SU-DHL-6 (cell line): Measurements from ENCODE around the gene ZDHHC4.
A peak's percentile ranks its signal among the peaks of the same experiment; 100 is the strongest.

Source experiments
- H2AFZ ChIP-seq: fragments of 200-600 bp; sonication (generic); 2 replicates; pipeline ENCODE4 v1.6.1; 2014; ENCODE audit warnings: low read depth, mild to moderate bottlenecking, moderate library complexity, mixed read lengths, antibody characterized with exemption, low read length; ENCODE audit not compliant: severe bottlenecking
- H3F3A ChIP-seq: fragments of 200-600 bp; shearing (Covaris generic); 2 replicates; pipeline ENCODE4 v1.6.0; 2016; ENCODE audit warnings: antibody characterized with exemption, mild to moderate bottlenecking; ENCODE audit not compliant: insufficient read depth
- H3K27ac ChIP-seq: fragments of 200-600 bp; sonication (generic); 2 replicates; pipeline ENCODE4 v1.5.1; 2016; ENCODE audit warnings: low read depth, mild to moderate bottlenecking, low read length, moderate library complexity, mixed read lengths
- H3K27me3 ChIP-seq: fragments of 200-600 bp; sonication (generic), shearing (Covaris generic); 2 replicates; pipeline ENCODE4 v1.6.0; 2014; ENCODE audit warnings: mild to moderate bottlenecking, low read length
- H3K36me3 ChIP-seq: fragments of 200-600 bp; sonication (generic); 2 replicates; pipeline ENCODE4 v1.6.1; 2014; ENCODE audit warnings: mild to moderate bottlenecking, low read length, mixed read lengths
- H3K4me2 ChIP-seq: fragments of 300-600, 200-600 bp; shearing (Covaris generic), sonication (generic); 2 replicates; pipeline ENCODE4 v1.6.0; 2014; ENCODE audit warnings: low read length, low read depth, mild to moderate bottlenecking; ENCODE audit not compliant: poor library complexity, severe bottlenecking
- H3K4me3 ChIP-seq: fragments of 200-600 bp; sonication (generic); 2 replicates; pipeline ENCODE4 v1.5.1; 2014; ENCODE audit warnings: antibody characterized with exemption, low read length, mild to moderate bottlenecking, mixed read lengths; ENCODE audit not compliant: insufficient read depth, poor library complexity, severe bottlenecking
- H3K79me2 ChIP-seq: fragments of 200-600 bp; sonication (generic); 2 replicates; pipeline ENCODE4 v1.6.1; 2014; ENCODE audit warnings: mild to moderate bottlenecking, low read length, moderate library complexity; ENCODE audit not compliant: insufficient read depth
- H3K9ac ChIP-seq: fragments of 200-600 bp; sonication (generic); 2 replicates; pipeline ENCODE4 v1.7.0; 2014; ENCODE audit warnings: mild to moderate bottlenecking, low read length
- H3K9me2 ChIP-seq: fragments of 200-600 bp; sonication (generic); replicated peaks from 2 replicates; pipeline ENCODE4 v1.6.1; 2014; ENCODE audit warnings: low read length; ENCODE audit not compliant: insufficient read depth
- H3K9me3 ChIP-seq: fragments of 200-600 bp; sonication (generic); 2 replicates; pipeline ENCODE4 v1.6.1; 2014; ENCODE audit warnings: low read length, mixed read lengths; ENCODE audit not compliant: insufficient read depth
- H4K20me1 ChIP-seq: fragments of 200-600 bp; sonication (generic); 2 replicates; pipeline ENCODE4 v1.6.1; 2014; ENCODE audit warnings: low read depth, mild to moderate bottlenecking, antibody characterized with exemption, low read length, moderate library complexity, mixed read lengths
- CTCF ChIP-seq: fragments of 200-600 bp; sonication (generic); IDR thresholded peaks from one replicate; pipeline ENCODE4 v1.5.1; 2017; ENCODE audit warnings: antibody characterized with exemption, mild to moderate bottlenecking, low read length, moderate library complexity; ENCODE audit not compliant: insufficient read depth, poor library complexity, severe bottlenecking
- EZH2phosphoT487 ChIP-seq: fragments of 200-600 bp; sonication (generic), shearing (Covaris generic); conservative IDR thresholded peaks from 2 replicates; pipeline ENCODE4 v1.6.1; 2018; ENCODE audit warnings: mild to moderate bottlenecking, antibody characterized with exemption, low read length, moderate library complexity, mixed read lengths

The ZDHHC4 gene

GRCh38 chr7:6551016-6551511 lies 26.2 kb upstream of the ZDHHC4 start, which contains the start of gene GRID2IP:
TSS of gene GRID2IP (minus strand) at chr7:6551461. CDS start at chr7:6551436, 25 bp downstream.
- no peak within 1 kb of the TSS for H3K4me2 ChIP-seq
- TF ChIP-seq EZH2phosphoT487 (no peak), CTCF (no peak)
- H3K9me2 ChIP-seq: no peaks in the 10 kb centered on the region
- no peak within 1 kb of the TSS for H3K27ac ChIP-seq
- no peaks in the 10 kb centered on the region for H3F3A ChIP-seq
- no peaks in the 10 kb centered on the region for H4K20me1 ChIP-seq
- no peaks in the 10 kb centered on the region for H3K27me3 ChIP-seq
- no peaks in the 10 kb centered on the region for H3K79me2 ChIP-seq
- H2AFZ ChIP-seq: no peak within 1 kb of the TSS
- H3K36me3 ChIP-seq: no peaks in the 10 kb centered on the region
- no peak within 1 kb of the TSS for H3K4me3 ChIP-seq
- no peaks in the 10 kb centered on the region for H3K9me3 ChIP-seq
- H3K9ac ChIP-seq: no peak within 1 kb of the TSS

GRCh38 chr7:6553448-6554044 lies 23.7 kb upstream of the ZDHHC4 start:
- no peak overlapping the region for H3K9ac ChIP-seq
- no peaks in the 10 kb centered on the region for H3K9me2 ChIP-seq
- H3K27ac ChIP-seq: no peak overlapping the region

GRCh38 chr7:6554848-6555247 lies 22.4 kb upstream of the ZDHHC4 start:
- H3K9me2 ChIP-seq: no peaks in the 10 kb centered on the region
- no peaks in the 10 kb centered on the region for H4K20me1 ChIP-seq
- H3K36me3 ChIP-seq: no peaks in the 10 kb centered on the region
- H3K79me2 ChIP-seq: no peaks in the 10 kb centered on the region
- no peaks in the 10 kb centered on the region for H3K9me3 ChIP-seq
- no peak overlapping the region for H3K27ac ChIP-seq
- no peak overlapping the region for H3K9ac ChIP-seq
- TF ChIP-seq EZH2phosphoT487 (no peak), CTCF (no peak)
- no peak overlapping the region for H3K4me3 ChIP-seq
- no peak overlapping the region for H3K4me2 ChIP-seq
- no peaks in the 10 kb centered on the region for H3K27me3 ChIP-seq
- no peaks in the 10 kb centered on the region for H3F3A ChIP-seq
- H2AFZ ChIP-seq: no peak overlapping the region

More at GRCh38 chr7:6553448-6554044, 23.7 kb upstream of the ZDHHC4 start:
- H3K79me2 ChIP-seq: no peaks in the 10 kb centered on the region
- H3K36me3 ChIP-seq: no peaks in the 10 kb centered on the region
- no peak overlapping the region for H3K4me2 ChIP-seq
- no peaks in the 10 kb centered on the region for H3F3A ChIP-seq
- no peak for TF ChIP-seq EZH2phosphoT487
- H2AFZ ChIP-seq: no peak overlapping the region
- no peak overlapping the region for H3K4me3 ChIP-seq
- no peaks in the 10 kb centered on the region for H4K20me1 ChIP-seq
- no peaks in the 10 kb centered on the region for H3K27me3 ChIP-seq
- H3K9me3 ChIP-seq: no peaks in the 10 kb centered on the region

GRCh38 chr7:6556196-6556595 lies 21.1 kb upstream of the ZDHHC4 start:
- Histone ChIP-seq H3K9me3 (no peaks in the 10 kb centered on the region), H4K20me1 (no peaks in the 10 kb centered on the region), H3K36me3 (no peaks in the 10 kb centered on the region), H3K27me3 (no peaks in the 10 kb centered on the region), H3F3A (no peaks in the 10 kb centered on the region), H3K9me2 (no peaks in the 10 kb centered on the region), H3K27ac (no peak overlapping the region), H3K79me2 (no peaks in the 10 kb centered on the region), H3K4me3 (no peak overlapping the region), H2AFZ (no peak overlapping the region), H3K4me2 (no peak overlapping the region), H3K9ac (no peak overlapping the region)
- TF ChIP-seq CTCF: peak; percentile 39
- TF ChIP-seq EZH2phosphoT487: no peak
